ENCODE results near the gene VAMP2. TPM values are rescaled to one million over a fixed set of nuclear protein-coding genes. Genes with fewer than 3 reads are reported as not detected.

Gene VAMP2
- total and polyA plus RNA-seq, 2 donors (not counting 1 experiment from before 2014, with no cell fraction given), result 162 to 209 TPM

DNA sequence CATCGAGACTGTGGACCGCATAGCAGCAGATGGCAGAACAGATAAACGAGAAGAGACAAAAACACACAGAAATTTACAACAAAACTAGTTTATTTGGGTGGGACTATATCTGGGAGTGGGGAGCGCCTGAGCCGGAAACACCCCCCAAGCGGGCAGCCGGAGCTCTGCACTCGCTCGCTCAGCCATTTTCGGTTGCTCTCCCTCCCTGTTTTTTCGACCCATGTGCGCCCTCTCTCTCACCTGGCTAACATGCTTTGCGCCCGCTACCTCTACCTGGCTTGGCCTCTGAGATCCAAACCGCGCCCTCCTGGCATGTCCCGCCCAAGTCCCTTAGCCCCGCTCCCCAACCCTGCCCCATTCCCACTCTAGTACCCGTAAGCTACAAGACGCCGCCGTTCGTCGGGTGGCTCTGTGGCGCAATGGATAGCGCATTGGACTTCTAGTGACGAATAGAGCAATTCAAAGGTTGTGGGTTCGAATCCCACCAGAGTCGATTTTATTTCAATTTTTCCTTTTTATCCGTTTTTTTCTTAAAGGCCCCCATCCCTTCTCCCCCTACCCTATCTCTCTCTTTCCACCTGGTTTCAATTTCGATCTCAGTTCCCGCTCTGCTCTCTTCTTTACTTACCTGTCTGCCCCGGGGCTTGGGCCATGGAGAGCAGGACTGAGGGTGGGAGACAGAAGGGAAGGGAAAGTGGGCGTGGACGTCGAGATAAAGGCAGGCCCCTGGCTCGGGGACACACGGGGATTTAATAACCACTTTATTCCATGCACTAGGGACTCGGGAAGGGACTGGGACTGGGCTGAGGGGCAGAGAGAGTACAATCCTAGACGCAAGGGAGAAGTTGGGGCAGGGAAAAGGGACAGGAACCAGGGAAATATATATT is 42.0 kb downstream of the VAMP2 start:
- Histone ChIP-seq H3K27ac (ENCODE audit: low read length in 2 of 2) (no peak overlapping the region), H3K4me3 (ENCODE audit: control extremely low read depth in 1 of 5, extremely low read depth in 1 of 5, insufficient read depth in 1 of 5, low read depth in 2 of 5, low read length in 4 of 5) (peak overlapping the region; percentile 32 to 85 (median 70)), H3K4me1 (ENCODE audit: control insufficient read depth in 2 of 2, insufficient read depth in 2 of 2, low read length in 2 of 2) (peaks cover 69 to 76% of the 10 kb centered on the region in 2 donors), H2AFZ (ENCODE audit: insufficient read depth, low read depth, low read length, poor library complexity, severe bottlenecking) (no peak overlapping the region), H3K79me2 (ENCODE audit: control insufficient read depth, insufficient read depth, low read length) (no peaks in the 10 kb centered on the region), H3K27me3 (replicated peaks in 1 of 4; ENCODE audit: control extremely low read depth in 1 of 4, control insufficient read depth in 3 of 4, insufficient read depth in 4 of 4, low read length in 3 of 4) (peaks cover 0 to 70% (median 38%) of the 10 kb centered on the region in 4 experiments), H3K9me3 (ENCODE audit: control extremely low read depth in 1 of 3, control insufficient read depth in 2 of 3, insufficient read depth in 1 of 3, low read length in 2 of 3) (peaks cover 0 to 28% (median 0%) of the 10 kb centered on the region in 3 donors), H3K9ac (ENCODE audit: low read length) (peak overlapping the region; percentile 72), H4K20me1 (ENCODE audit: control insufficient read depth, insufficient read depth, low read length, poor library complexity, severe bottlenecking) (peaks cover 34% of the 10 kb centered on the region), H3K4me2 (replicated peaks; ENCODE audit: low read depth, low read length, poor library complexity, severe bottlenecking) (peak overlapping the region; percentile 91), H3K36me3 (replicated peaks in 1 of 2; ENCODE audit: control extremely low read depth in 1 of 2, control insufficient read depth in 1 of 2, extremely low read depth in 1 of 2, insufficient read depth in 2 of 2, low read length in 1 of 2) (no peaks in the 10 kb centered on the region)
- Mint-ChIP-seq H3K4me3 (peak overlapping the region; percentile 94), H3K4me1 (peaks cover 73% of the 10 kb centered on the region), H3K9me3 (ENCODE audit: insufficient read depth) (no peaks in the 10 kb centered on the region), H3K27me3 (peaks cover 50% of the 10 kb centered on the region), H3K27ac (peak overlapping the region; percentile 97)
- DNase-seq, result no peak
- POLR2A ChIA-PET, result interaction anchor here (0.6 to 3.1 kb wide), 9 partner anchors 17 to 127 kb away, joined by 3 to 23 read pairs (median 13); partner anchors contain the start of gene CTC1
- ATAC-seq (ENCODE audit: low read depth), result no peak
- intact Hi-C loops (cut with micrococcal nuclease), result no loop called here
- TF ChIP-seq EZH2 (IDR thresholded peaks at IDR 0.05; ENCODE audit: borderline replicate concordance, insufficient read depth, low read depth, low read length, poor library complexity, severe bottlenecking), result no peak
- TF ChIP-seq, protein P1, sequence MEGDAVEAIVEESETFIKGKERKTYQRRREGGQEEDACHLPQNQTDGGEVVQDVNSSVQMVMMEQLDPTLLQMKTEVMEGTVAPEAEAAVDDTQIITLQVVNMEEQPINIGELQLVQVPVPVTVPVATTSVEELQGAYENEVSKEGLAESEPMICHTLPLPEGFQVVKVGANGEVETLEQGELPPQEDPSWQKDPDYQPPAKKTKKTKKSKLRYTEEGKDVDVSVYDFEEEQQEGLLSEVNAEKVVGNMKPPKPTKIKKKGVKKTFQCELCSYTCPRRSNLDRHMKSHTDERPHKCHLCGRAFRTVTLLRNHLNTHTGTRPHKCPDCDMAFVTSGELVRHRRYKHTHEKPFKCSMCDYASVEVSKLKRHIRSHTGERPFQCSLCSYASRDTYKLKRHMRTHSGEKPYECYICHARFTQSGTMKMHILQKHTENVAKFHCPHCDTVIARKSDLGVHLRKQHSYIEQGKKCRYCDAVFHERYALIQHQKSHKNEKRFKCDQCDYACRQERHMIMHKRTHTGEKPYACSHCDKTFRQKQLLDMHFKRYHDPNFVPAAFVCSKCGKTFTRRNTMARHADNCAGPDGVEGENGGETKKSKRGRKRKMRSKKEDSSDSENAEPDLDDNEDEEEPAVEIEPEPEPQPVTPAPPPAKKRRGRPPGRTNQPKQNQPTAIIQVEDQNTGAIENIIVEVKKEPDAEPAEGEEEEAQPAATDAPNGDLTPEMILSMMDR (IDR thresholded peaks at IDR 0.05), result peak; percentile 50
- CTCF ChIA-PET, result interaction anchor here (0.7 to 20.5 kb wide), 22 partner anchors 11 to 298 kb away, joined by 3 to 360 read pairs (median 10); partner anchors contain the start of genes AURKB, BORCS6, CTC1 and PER1
- 0% methylated on average over 27 of the region's 40 CpGs for whole genome bisulfite sequencing (ENCODE audit: insufficient coverage)

Data from B cell (primary cell).